NCI-H748 treated with DMSO at 0.1 percent for 48 hours (cell line): ENCODE data around the gene CHKB.
"Not testable (repeated sequence)": the region's sequence is repeated elsewhere in the genome, so short reads cannot be mapped to it uniquely, and the experiment has no call there.

Experiments
- DNase-seq: peaks from one replicate; lab custom pipeline; 2025; lab: John Stamatoyannopoulos, UW

CHKB gene

GRCh38 chr22:50548040-50548920, 34.4 kb downstream of the CHKB start:
- no peak for DNase-seq

GRCh38 chr22:50547263-50547985, 35.2 kb downstream of the CHKB start:
- DNase-seq, result no peak

DNA sequence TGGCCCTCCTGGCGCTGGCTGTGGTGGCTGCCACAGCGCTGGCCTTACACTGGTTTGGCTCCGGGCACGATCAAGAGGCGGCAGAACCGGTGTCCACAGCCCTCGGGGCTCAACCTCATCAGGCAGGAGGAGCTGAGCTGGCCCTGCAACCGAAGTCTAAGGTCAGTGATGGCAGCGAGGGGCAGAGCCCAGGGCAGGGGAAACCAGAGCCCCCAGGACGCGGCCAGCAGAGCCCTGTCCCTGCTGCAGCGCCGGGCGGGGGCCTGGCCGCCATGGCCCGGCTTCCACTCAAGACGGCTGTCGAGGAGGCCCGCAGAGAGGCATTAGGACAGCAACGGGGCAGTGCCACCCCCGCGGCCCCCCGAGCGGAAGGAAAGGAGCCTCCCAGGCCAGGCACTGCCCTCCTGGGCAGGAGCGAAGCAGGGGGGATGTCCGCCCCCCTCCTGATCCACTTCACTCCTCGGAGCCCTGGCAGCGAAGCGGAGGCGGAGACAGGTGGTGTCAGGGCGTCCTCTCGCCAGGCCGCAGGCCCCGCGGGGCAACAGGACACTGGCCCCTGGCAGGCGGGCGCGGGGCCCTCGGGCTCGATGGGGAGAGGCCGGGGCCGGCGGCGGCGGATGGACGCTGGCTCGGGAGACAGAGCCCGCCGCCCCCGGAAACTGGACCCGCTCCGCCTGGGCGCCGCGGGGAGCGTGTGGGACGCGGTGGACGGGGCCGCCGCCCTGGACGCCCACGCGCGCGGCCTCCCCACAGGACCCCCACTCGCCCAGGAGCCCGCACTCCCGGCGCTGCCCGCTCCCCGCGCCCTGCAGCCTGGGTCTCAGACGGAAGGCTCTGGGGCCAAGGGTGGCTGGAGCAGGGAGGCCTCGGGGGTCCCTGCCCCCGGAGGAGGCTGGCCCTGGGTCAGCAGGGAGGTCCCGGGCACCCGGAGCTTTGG, 36.1 kb downstream of the CHKB start:
- no peak for DNase-seq

GRCh38 chr22:50545522-50546325, 36.9 kb downstream of the CHKB start, which contains the start of gene KLHDC7B:
TSS of gene KLHDC7B (plus strand) at chr22:50545899. CDS start at chr22:50546244, 345 bp downstream.
- DNase-seq, result no peak

GRCh38 chr22:50544746-50545253, 37.8 kb downstream of the CHKB start:
- DNase-seq, result no peak

- DNase-seq, result no peak
These were observed 38.4 kb downstream of the CHKB start for GRCh38 chr22:50544078-50544745.

DNA sequence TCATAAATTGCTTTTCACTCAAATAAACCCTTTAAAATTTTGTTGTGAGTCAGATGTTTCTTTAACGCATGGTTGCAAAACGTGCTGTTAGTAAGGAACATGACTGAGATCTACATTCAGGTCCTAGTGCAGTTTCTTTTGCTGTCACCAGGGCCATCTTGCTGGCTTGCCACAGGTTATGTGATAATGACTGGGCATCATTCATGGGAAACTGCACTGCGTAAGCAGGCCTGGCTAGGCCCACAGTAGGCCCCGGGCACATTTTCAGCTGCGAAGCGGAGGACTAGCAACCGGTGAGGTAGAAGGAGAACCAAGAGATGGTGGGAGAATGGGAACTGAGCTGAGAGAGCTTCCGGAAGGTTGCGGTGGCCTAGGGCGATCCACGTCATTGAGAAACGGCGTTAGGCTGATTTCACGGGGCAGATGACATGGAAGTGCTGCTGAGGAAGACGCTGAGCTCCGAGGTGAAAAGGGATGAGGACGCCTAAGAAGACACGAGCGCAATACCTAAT, 40.2 kb downstream of the CHKB start:
- DNase-seq, result no peak

DNA sequence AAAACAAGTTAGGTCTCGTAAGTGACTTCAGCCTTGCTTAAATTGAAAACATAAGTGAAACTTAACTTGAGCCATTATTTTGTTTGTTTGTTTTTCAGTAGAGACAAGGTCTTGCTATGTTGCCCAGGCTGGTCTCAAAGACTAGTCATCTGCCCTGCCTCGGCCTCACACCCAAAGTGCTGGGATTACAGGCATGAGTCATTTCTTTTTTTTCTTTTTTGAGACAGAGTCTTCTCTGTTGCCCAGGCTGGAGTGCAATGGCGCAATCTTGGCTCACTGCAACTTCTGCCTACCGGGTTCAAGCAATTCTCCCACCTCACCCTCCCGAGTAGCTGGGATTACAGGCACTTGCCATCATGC, 41.0 kb downstream of the CHKB start:
- not testable (repeated sequence) for DNase-seq

DNA sequence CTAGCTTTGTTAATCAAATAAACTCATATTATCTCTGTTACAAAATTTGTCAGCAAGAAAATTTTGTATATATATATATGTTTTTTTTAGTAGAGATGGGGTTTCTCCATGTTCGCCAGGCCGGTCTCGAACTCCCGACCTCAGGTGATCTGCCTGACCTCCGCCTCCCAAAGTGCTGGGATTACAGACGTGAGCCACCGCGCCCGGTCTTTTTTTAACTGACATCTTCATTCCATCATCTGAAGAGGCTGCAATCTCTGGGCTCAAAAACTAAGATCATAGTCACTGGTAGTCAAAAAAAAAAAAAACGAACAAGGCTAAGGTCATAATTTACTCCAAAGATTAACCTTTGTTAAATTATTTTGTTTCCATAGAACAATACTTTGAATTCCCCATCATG, 42.3 kb downstream of the CHKB start:
- DNase-seq, result no peak

GRCh38 chr22:50537765-50538164, 44.9 kb downstream of the CHKB start:
- DNase-seq, result no peak

GRCh38 chr22:50536226-50536625, 46.4 kb downstream of the CHKB start:
- no peak for DNase-seq

DNA sequence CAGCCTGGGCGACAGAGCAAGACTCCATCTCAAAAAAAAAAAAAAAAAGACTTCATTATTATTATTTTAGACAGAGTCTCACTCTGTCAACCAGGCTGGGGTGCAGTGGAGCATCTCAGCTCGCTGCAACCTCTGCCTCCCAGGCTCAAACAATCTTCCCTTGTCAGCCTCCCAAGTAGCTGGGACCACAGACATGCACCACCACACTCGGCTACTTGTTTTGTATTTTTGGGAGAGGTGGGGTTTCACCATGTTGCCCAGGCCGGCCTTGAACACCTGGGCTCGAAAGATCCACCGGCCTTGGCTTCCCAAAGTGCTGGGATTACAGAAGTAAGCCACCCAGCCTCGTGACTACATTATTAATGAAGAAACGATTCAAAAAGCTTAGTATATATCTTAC, 47.5 kb downstream of the CHKB start:
- no peak for DNase-seq

DNA sequence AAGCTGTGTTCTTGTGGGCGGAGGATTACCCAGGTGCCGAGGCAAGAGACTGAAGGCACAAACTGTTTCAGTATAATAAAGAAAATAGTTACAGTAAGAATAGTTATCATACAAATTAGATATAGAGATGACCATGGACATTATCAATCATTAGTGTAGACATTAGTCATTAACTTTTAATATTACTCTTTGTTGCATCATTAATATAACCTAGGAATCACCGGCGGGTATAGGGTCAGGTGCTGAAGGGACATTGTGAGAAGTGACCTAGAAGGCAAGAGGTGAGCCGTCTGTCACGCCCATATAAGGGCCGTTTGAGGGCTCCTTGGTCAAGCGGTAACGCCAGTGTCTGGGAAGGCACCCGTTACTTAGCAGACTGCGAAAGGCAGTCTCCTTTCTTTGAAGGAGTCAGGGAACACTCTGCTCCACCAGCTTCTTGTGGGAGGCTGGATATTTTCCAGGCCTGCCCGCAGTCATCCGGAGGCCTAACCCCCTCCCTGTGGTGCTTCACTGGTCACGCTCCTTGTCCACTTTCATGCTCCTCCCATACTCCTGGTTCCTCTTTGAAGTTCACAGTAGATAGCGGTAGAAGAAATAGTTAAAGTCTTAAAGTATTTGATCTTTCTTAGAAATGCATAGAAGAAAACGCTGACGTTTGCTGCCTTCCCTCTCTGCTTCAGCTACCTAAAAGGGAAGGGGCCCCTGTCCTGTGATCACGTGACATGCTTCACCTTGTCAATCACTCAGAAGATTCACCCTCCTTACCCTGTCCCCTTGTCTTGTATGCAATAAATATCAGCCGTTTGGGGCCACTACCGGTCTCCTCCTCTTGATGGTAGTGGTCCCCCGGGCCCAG, 48.6 kb downstream of the CHKB start:
- DNase-seq, result not testable (repeated sequence)

- DNase-seq, result no peak
These were observed 49.5 kb downstream of the CHKB start for GRCh38 chr22:50532824-50533796.

DNA sequence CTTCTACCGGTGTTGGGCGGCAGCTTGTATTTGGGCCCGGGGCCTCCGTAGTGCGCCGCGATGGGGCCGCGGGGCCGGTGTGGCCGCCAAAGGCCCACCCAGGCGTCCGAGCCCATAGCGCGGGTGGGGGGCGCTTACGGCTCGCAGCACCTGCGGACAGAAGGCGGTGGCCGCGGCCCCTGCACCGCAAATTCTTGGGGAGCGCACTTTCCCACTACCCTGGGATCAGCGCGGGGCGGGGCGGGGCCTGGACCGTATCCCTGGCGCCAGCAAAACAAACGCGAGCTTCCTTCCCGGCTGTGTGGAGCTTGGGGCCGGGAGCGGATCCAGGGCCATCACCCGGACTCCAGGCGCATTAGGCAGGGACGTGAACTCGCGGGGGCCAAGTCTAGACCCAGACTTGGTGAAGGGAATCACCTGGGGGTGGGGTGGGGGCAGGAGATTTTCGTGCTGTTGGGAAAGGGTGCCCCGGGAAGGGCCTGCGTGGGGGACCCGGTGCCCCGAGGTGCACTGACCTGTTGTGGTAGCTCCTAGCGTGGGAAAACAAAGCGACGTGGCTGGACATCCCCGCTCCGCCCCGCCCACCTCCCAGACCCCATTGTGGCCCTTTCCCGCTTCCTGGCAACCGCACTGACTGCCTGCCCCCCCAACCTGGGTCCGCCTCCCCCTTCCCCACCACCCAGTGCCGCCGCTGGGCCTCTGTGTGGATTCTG, 50.5 kb downstream of the CHKB start:
- DNase-seq, result no peak

- no peak for DNase-seq
These were observed 51.1 kb downstream of the CHKB start for GRCh38 chr22:50531546-50531961.

- DNase-seq, result peak; percentile 59
These were observed 51.6 kb downstream of the CHKB start for GRCh38 chr22:50530877-50531545.
